Activated CD4-positive, alpha-beta T cell treated with anti-CD3 and anti-CD28 coated beads, Interleukin-2, amount 10 ng/mL, durations not matched to agents 7 days and 5 days (primary cell): ENCODE data around the gene SAMD4A. TPM values are rescaled to one million over a fixed set of nuclear protein-coding genes. Genes with fewer than 3 reads are reported as not detected.

Experiments used
- CTCF ChIA-PET: fragments of 350-600 bp; sonication (Branson Sonifier 250); formaldehyde crosslinking; loops from one replicate; lab custom pipeline; 2021; ENCODE audit warnings: antibody characterized with exemption; lab: Charles Lee
- POLR2A ChIA-PET: fragments of 350-600 bp; sonication (Branson Sonifier 250); formaldehyde crosslinking; loops from one replicate; lab custom pipeline; 2021; ENCODE audit warnings: antibody characterized with exemption; lab: Charles Lee
- DNase-seq: peaks from one replicate; pipeline ENCODE4 v3.0.0-alpha.2; 2020
- H3K27ac Mint-ChIP-seq: one replicate; pipeline ENCODE4 v1.8.0; 2021; ENCODE audit warnings: mild to moderate bottlenecking, moderate library complexity, mixed read lengths
- H3K27me3 Mint-ChIP-seq: one replicate; pipeline ENCODE4 v1.8.0; 2021; ENCODE audit warnings: mixed read lengths
- H3K36me3 Mint-ChIP-seq: one replicate; pipeline ENCODE4 v1.8.0; 2021; ENCODE audit warnings: low read depth, mixed read lengths
- H3K4me1 Mint-ChIP-seq: one replicate; pipeline ENCODE4 v1.8.0; 2021; ENCODE audit warnings: mixed read lengths
- H3K4me3 Mint-ChIP-seq: one replicate; pipeline ENCODE4 v1.8.0; 2021; ENCODE audit warnings: mild to moderate bottlenecking, moderate library complexity, mixed read lengths
- H3K9me3 Mint-ChIP-seq: one replicate; pipeline ENCODE4 v1.8.0; 2021; ENCODE audit warnings: mixed read lengths
- total RNA-seq, 2 experiments: library from RNA; stranded (reverse); gene quantifications; one replicate each; pipeline ENCODE4 v1.2.3, GENCODE V29; 2021

Gene SAMD4A
- total RNA-seq, 2 experiments from 2014 or later: 0.54 to 0.62 TPM

GRCh38 chr14:54584097-54584496 lies 17.2 kb downstream of the SAMD4A start:
- Mint-ChIP-seq H3K4me1 (no peaks in the 10 kb centered on the region), H3K36me3 (no peaks in the 10 kb centered on the region), H3K9me3 (no peaks in the 10 kb centered on the region), H3K4me3 (no peak overlapping the region), H3K27ac (no peak overlapping the region), H3K27me3 (peaks cover 17% of the 10 kb centered on the region)
- ChIA-PET POLR2A (no interaction called here), CTCF (no interaction called here)
- DNase-seq: no peak

- H3K4me3 Mint-ChIP-seq: no peak overlapping the region
- H3K4me1 Mint-ChIP-seq: no peaks in the 10 kb centered on the region
- H3K9me3 Mint-ChIP-seq: no peaks in the 10 kb centered on the region
- no peak overlapping the region for H3K27ac Mint-ChIP-seq
- H3K36me3 Mint-ChIP-seq: no peaks in the 10 kb centered on the region
- ChIA-PET POLR2A (no interaction called here), CTCF (no interaction called here)
- peaks cover 28% of the 10 kb centered on the region for H3K27me3 Mint-ChIP-seq
- no peak for DNase-seq
Observed at GRCh38 chr14:54585214-54585613, 18.3 kb downstream of the SAMD4A start.

GRCh38 chr14:54589076-54589475 lies 22.1 kb downstream of the SAMD4A start:
- peaks cover 46% of the 10 kb centered on the region for H3K27me3 Mint-ChIP-seq

GRCh38 chr14:54589843-54590242 lies 22.9 kb downstream of the SAMD4A start:
- H3K4me1 Mint-ChIP-seq: peaks cover 8% of the 10 kb centered on the region
- H3K9me3 Mint-ChIP-seq: no peaks in the 10 kb centered on the region
- CTCF ChIA-PET: no interaction called here
- H3K36me3 Mint-ChIP-seq: no peaks in the 10 kb centered on the region
- no peak for DNase-seq
- peaks cover 46% of the 10 kb centered on the region for H3K27me3 Mint-ChIP-seq
- no peak overlapping the region for H3K4me3 Mint-ChIP-seq
- POLR2A ChIA-PET: no interaction called here
- H3K27ac Mint-ChIP-seq: no peak overlapping the region

More at GRCh38 chr14:54589076-54589475, 22.1 kb downstream of the SAMD4A start:
- no peak overlapping the region for H3K27ac Mint-ChIP-seq
- DNase-seq: no peak
- H3K4me1 Mint-ChIP-seq: peaks cover 4% of the 10 kb centered on the region
- H3K9me3 Mint-ChIP-seq: no peaks in the 10 kb centered on the region
- no peak overlapping the region for H3K4me3 Mint-ChIP-seq
- POLR2A ChIA-PET: no interaction called here
- H3K36me3 Mint-ChIP-seq: no peaks in the 10 kb centered on the region
- CTCF ChIA-PET: no interaction called here

- ChIA-PET POLR2A (no interaction called here), CTCF (interaction anchor here (1.4 kb wide), 1 partner anchor 9 kb away, joined by 4 read pairs; no protein-coding TSS in a partner anchor)
- Mint-ChIP-seq H3K4me1 (peaks cover 10% of the 10 kb centered on the region), H3K27me3 (peaks cover 46% of the 10 kb centered on the region), H3K36me3 (no peaks in the 10 kb centered on the region), H3K9me3 (no peaks in the 10 kb centered on the region), H3K27ac (no peak overlapping the region), H3K4me3 (no peak overlapping the region)
- DNase-seq: no peak
Observed at GRCh38 chr14:54590481-54590880, 23.6 kb downstream of the SAMD4A start.

GRCh38 chr14:54591461-54591860 lies 24.5 kb downstream of the SAMD4A start:
- ChIA-PET POLR2A (no interaction called here), CTCF (interaction anchor here (1.4 kb wide), 1 partner anchor 8 kb away, joined by 4 read pairs; no protein-coding TSS in a partner anchor)
- Mint-ChIP-seq H3K4me1 (peaks cover 10% of the 10 kb centered on the region), H3K27me3 (peaks cover 43% of the 10 kb centered on the region), H3K27ac (no peak overlapping the region), H3K36me3 (no peaks in the 10 kb centered on the region), H3K4me3 (no peak overlapping the region), H3K9me3 (no peaks in the 10 kb centered on the region)
- no peak for DNase-seq

- Mint-ChIP-seq H3K27me3 (peaks cover 40% of the 10 kb centered on the region), H3K4me1 (peaks cover 10% of the 10 kb centered on the region), H3K9me3 (no peaks in the 10 kb centered on the region), H3K27ac (no peak overlapping the region), H3K4me3 (no peak overlapping the region), H3K36me3 (no peaks in the 10 kb centered on the region)
- DNase-seq: no peak
- ChIA-PET CTCF (interaction anchor here (0.5 kb wide), 1 partner anchor 643 kb away, joined by 6 read pairs; no protein-coding TSS in a partner anchor), POLR2A (no interaction called here)
Observed at GRCh38 chr14:54591866-54592265, 24.9 kb downstream of the SAMD4A start.

GRCh38 chr14:54593860-54594259 lies 26.9 kb downstream of the SAMD4A start:
- no peak for DNase-seq
- POLR2A ChIA-PET: no interaction called here
- Mint-ChIP-seq H3K27ac (no peak overlapping the region), H3K9me3 (no peaks in the 10 kb centered on the region), H3K4me1 (peaks cover 10% of the 10 kb centered on the region), H3K4me3 (no peak overlapping the region), H3K36me3 (no peaks in the 10 kb centered on the region), H3K27me3 (peaks cover 32% of the 10 kb centered on the region)
- CTCF ChIA-PET: interaction anchor here (1.7 kb wide), 1 partner anchor 179 kb away, joined by 4 read pairs; no protein-coding TSS in a partner anchor

- Mint-ChIP-seq H3K36me3 (no peaks in the 10 kb centered on the region), H3K27me3 (peaks cover 28% of the 10 kb centered on the region), H3K4me1 (peaks cover 10% of the 10 kb centered on the region), H3K4me3 (no peak overlapping the region), H3K9me3 (no peaks in the 10 kb centered on the region), H3K27ac (no peak overlapping the region)
- no peak for DNase-seq
- ChIA-PET CTCF (no interaction called here), POLR2A (no interaction called here)
Observed at GRCh38 chr14:54594537-54594936, 27.6 kb downstream of the SAMD4A start.

- CTCF ChIA-PET: no interaction called here
- POLR2A ChIA-PET: no interaction called here
- H3K36me3 Mint-ChIP-seq: no peaks in the 10 kb centered on the region
- H3K4me1 Mint-ChIP-seq: peaks cover 10% of the 10 kb centered on the region
- no peaks in the 10 kb centered on the region for H3K9me3 Mint-ChIP-seq
- no peak for DNase-seq
- no peak overlapping the region for H3K27ac Mint-ChIP-seq
- H3K4me3 Mint-ChIP-seq: no peak overlapping the region
- H3K27me3 Mint-ChIP-seq: peaks cover 8% of the 10 kb centered on the region
Observed at GRCh38 chr14:54597795-54598443, 31.0 kb downstream of the SAMD4A start.

GRCh38 chr14:54599966-54600716 lies 33.2 kb downstream of the SAMD4A start:
- ChIA-PET CTCF (interaction anchor here (0.5 to 1.5 kb wide), 3 partner anchors 9 to 112 kb away, joined by 3 to 4 read pairs (median 3); no protein-coding TSS in a partner anchor), POLR2A (no interaction called here)
- H3K4me3 Mint-ChIP-seq: no peak overlapping the region
- H3K27me3 Mint-ChIP-seq: peaks cover 3% of the 10 kb centered on the region
- DNase-seq: no peak
- H3K27ac Mint-ChIP-seq: no peak overlapping the region
- H3K4me1 Mint-ChIP-seq: no peaks in the 10 kb centered on the region
- H3K36me3 Mint-ChIP-seq: no peaks in the 10 kb centered on the region
- no peaks in the 10 kb centered on the region for H3K9me3 Mint-ChIP-seq

- H3K9me3 Mint-ChIP-seq: no peaks in the 10 kb centered on the region
- no peak for DNase-seq
- peaks cover 3% of the 10 kb centered on the region for H3K27me3 Mint-ChIP-seq
- no peak overlapping the region for H3K4me3 Mint-ChIP-seq
- CTCF ChIA-PET: interaction anchor here (1.2 to 1.5 kb wide), 2 partner anchors 10 to 111 kb away, joined by 3 to 4 read pairs; no protein-coding TSS in a partner anchor
- H3K36me3 Mint-ChIP-seq: no peaks in the 10 kb centered on the region
- POLR2A ChIA-PET: no interaction called here
- no peaks in the 10 kb centered on the region for H3K4me1 Mint-ChIP-seq
- H3K27ac Mint-ChIP-seq: no peak overlapping the region
Observed at GRCh38 chr14:54600717-54601109, 33.8 kb downstream of the SAMD4A start.

GRCh38 chr14:54603362-54603761 lies 36.4 kb downstream of the SAMD4A start:
- POLR2A ChIA-PET: no interaction called here

More at GRCh38 chr14:54603362-54603761, 36.4 kb downstream of the SAMD4A start:
- no peaks in the 10 kb centered on the region for H3K4me1 Mint-ChIP-seq
- H3K27me3 Mint-ChIP-seq: peaks cover 3% of the 10 kb centered on the region
- no peak overlapping the region for H3K27ac Mint-ChIP-seq
- no peak overlapping the region for H3K4me3 Mint-ChIP-seq
- no peaks in the 10 kb centered on the region for H3K9me3 Mint-ChIP-seq
- H3K36me3 Mint-ChIP-seq: no peaks in the 10 kb centered on the region
- no peak for DNase-seq
- CTCF ChIA-PET: interaction anchor here (0.7 to 1.6 kb wide), 3 partner anchors 39 to 170 kb away, joined by 3 to 7 read pairs (median 3); no protein-coding TSS in a partner anchor
